ENCODE results near the gene YKT6.
"Not testable (repeated sequence)": the region's sequence is repeated elsewhere in the genome, so short reads cannot be mapped to it uniquely, and the experiment has no call there.

Gene YKT6

GRCh38 chr7:44200699-44201461, at the start of gene YKT6:
TSS of gene YKT6 (plus strand) at chr7:44200978. CDS start at chr7:44201136, 158 bp downstream.
- DNase-seq, result peak; percentile 98

GRCh38 chr7:44151956-44152355, 48.8 kb upstream of the YKT6 start:
- DNase-seq, result no peak

DNA sequence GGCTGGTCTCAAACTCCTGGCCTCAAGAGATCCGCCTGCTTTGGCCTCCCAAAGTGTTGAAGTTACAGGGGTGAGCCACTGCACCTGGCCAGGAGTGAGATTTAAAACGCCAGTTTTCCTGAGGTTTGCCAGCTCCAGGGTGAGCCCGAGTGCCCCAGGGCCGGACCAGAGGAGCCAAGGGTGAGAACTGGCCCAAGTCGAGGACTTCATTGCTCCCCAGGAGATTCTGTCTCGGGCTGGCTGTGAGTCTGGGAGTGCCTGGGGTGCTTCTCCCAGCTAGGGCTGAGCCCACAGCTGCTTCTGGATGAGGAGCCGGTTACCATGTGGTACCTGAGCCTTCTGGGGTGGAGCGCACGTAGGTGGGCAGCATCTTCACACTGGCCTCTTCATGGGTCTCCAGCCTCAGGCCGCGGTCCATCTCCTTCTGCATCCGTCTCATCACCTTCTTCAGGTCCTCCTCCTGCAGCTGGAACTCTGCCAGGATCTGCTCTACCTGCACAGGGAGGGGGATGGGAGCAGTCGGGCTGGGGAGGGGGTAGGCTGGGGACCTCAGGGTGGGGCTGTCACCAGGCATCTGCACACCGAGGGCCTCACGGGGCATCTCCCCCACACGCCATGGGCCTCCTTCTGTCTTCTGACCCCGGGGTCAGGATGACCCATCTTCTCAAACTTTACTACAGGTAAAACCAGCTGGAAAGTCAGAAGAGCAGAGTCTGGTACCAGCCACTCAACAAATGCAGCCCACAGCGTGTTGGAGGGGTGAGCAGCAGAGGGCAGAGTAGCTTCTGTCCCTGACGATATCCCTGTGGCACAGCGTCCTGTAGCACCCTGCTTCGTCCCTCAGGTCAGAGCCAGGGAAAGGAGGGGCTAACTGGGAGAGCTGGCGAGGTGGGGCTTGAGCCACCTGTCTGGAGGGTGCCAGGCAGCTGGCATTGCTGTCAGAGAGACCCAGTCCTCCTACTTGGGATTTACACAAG, 47.5 kb upstream of the YKT6 start:
- DNase-seq, result no peak

GRCh38 chr7:44153948-44154335, 46.8 kb upstream of the YKT6 start:
- DNase-seq, result no peak

GRCh38 chr7:44154703-44155102, 46.1 kb upstream of the YKT6 start:
- DNase-seq, result no peak

DNA sequence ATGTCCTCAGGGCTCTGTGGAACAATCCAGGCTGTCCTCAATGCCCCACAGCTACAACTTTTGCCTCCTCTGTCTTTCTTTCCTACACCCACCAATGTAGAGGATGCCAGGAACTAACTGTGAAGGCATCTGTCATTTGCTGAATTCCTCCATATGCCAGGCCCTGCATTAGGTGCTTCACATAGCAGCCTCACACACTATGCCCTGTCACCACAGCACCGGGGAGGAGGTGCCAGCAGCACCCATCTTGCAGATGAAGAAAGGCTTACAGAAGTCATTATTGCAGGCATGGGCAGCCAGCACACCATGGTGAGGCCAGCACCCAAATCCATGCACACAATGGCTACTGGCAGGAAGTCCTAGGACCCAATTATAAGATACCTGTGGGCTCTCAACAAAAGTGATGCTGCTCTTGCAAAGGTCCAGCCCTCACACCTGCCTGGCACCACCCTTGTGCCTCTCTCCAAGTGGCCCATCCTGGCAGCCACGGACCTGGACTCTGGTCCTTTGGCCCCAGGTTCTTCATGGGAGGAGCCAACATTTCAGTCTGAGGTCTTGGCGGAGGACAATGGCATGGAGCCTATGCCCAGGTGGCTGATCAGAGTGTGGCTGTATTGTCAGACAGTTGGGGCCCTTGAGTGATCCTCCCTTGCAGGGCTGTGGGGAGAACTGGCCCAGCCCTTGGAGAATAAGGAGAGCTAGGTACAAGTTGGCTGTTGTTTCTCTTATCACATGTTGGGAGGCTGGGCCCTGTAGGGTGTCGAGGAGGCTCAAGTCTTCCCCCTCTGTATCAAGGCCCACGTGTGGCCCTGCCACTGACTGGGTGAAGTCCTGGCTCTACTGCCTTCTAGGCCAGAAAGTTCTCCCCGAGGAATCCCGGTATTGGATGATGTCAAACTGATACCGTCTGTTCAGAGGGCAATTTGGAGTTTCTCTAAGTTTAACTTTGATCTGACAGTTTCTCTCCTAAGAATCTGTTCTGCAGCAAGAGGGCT, 45.3 kb upstream of the YKT6 start:
- no peak for DNase-seq

DNA sequence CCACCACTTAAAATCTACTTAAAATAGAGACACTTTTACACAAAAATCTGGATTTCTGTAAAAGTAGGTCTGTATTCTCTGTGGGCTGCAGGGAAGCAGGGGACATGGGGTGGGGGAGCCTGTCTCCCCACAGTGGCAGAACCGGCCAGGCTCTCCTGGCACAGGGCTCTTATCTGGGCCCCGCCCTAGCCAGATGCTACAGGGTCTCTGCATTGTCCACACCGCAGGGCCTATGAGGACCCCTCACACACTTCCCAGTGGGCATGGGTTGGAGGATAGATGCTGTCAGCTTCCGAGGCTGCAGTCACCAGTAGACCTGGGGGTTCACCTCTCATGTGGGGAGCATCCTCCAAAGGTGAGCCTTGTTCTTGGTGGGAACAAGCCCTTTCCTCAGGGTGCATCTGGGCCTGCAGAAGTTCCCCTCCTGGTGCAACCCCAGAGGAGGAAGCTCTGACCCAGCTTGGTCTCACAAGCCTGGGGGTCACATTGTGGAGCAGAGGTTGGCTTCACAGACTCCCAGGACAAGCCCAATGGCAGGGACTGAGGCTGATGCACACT, 44.2 kb upstream of the YKT6 start:
- no peak for DNase-seq

DNA sequence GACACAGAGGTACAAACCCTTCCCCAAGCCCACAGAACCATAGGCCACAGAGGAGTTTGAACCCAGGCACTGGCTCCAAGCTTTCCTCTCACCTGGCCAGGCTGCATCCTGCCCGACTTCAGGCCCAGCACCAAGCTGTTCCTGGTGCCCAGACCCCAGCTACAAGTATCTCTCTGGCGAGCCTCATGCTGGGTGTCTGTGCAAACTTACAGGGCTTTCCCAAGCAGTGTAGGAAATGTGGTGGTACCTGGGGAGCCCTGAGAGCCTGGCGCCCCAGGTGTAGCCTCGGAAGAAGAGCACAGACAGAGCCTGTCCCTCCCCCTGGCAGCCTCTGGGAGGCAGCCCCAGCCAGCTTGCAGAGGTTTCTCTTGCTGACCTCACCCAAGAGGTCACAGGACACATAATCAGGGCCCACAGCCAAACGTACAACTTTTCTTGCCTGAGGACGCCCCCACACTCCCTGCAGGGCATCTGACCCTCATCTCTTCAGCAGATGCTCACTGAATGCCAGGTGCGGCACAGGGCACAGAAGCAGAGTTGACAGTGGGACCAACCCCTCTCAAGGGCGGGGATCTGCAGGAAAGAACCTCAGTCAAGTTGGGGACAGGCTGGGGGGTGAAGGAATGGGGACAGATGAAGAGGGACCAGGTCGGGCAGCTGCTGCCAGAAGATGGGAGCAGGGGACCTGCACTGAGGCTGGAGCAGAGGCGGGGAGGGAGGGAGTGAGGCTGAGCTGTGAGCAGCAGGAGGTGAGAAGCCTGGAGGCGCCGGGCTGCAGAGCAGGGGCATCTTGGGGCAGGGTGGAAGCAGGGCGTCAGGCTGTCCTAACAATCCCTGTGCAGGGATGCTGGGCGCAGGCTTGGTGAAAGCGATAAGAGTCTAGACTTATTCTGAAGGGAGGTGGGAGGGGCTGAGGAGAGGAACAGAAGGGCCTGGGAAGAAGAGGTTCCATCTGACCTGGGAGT, 43.4 kb upstream of the YKT6 start:
- no peak for DNase-seq

DNA sequence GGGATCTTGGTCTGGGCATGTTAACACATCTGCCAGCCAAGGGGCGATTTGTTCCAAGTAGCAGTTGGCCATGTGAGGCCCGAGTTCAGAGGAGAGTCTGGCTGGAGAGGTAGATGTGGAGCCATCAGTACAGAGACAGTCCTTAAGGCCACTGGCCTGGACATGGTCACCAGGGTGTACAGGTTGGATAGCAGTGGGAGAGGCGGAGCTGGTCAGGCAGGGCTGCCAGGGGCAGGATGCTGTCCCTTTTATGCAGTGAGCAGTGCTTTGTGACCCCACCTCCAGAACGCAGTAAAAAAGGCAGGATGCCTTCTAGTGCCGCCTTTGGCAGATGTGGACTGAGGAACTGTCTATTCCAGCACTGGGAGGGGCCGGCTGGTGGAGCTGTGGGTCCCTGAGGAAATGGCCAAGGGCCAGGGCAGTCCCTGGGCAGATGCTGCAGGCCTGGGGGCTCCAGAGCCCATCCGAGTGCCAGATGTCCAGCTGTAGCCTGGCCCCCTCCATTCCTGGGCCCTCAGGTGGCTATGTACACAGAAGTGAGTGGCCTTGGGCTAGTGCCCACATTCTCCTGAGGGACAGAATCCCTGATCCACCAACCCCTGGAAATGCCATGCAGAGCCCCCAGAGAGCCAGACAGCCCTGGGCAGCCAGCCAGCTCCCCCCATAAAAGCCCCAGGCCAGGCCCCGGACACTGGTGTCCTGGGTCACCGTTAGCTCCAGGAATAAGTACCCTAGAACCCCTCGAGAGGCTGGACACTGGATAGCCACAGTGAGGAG, 42.5 kb upstream of the YKT6 start:
- no peak for DNase-seq

DNA sequence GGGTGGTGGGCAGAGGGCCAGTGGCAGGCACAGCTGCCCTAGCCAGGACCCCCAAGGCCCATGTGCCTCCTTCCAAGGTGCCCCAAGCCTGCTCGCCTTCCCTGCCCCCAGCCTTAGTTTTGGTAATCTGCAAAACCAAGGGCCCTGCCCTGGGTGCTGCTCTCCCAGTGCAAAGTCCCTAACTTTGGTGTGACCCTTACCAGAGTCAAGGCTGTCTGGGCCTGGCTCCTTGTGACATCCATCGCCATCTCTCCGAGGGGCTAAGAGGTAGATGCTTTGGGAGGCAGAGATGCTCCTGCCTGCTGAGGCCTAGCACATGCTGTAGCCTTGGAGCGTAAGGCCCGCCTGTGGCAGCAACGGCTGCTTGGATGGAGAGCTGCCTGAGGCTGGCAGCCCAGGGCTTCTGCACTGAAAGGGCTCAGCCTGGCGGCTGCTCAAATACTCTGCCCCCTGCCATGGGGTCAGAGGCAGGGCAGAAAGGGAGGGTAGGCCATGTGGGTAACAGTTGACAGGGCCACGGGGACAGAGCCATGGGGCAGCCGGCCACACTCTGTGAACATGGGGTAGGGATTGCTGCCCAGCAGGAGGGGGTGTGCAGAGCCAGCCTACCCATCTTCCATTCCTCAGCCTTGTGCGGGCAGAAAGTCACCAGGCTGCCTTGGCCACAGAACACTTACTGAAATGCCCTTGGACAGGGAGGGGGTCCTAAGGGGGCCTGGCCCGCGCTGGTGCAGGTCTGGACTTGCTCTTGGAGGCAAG, 41.7 kb upstream of the YKT6 start:
- no peak for DNase-seq

- DNase-seq, result no peak
These were observed 40.8 kb upstream of the YKT6 start for GRCh38 chr7:44159824-44160630.

DNA sequence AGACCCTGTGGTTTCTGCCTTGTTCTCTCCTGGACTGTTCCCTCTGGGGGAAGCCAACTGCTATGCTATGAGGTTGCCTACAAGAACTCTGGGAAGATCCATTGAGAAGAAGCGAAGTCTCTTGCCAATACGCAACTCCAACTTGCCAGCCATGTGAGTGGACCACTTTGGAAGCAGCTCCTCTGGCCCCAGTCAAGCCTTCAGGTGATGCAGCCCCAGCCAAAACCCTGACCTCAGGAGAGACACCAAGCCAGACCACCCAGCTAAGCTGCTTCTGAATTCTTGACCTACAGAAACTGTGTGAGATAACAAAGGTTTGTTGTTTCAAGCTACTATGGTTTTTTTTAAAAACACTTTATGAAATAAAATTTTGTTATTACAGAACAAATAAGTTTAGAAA, 39.4 kb upstream of the YKT6 start:
- no peak for DNase-seq

- DNase-seq, result no peak
These were observed 38.6 kb upstream of the YKT6 start for GRCh38 chr7:44162179-44162578.

DNA sequence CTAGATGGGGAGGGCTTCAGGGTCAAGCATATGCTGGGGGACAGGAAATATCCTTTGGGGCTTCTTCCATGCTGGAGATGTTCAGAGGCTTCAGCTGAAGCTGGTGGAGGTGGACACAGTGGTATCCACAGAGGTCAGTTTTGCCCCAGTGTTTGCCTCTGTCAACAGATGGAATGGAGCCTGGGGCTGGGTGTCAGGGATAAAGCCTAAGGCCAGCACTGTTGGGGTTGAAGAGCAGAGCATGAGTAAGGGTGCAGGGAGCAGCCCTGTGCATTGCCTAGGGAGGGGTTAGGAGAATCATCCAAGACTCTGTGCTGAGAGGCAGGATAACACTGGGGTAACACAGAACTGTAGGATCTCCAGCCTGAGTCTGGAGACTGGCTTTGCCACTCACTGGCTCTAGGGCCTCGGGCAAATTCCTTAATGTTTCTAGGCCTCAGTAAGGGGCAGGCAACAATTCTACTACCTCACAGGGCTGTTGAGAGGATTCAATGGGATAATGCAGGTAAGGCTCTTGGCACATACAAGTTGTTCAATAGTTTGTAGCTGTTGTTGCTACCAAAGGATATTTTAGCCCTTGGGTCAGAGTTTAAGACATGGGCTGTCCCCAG, 37.9 kb upstream of the YKT6 start:
- no peak for DNase-seq

GRCh38 chr7:44163591-44163990, 37.2 kb upstream of the YKT6 start:
- DNase-seq, result no peak

GRCh38 chr7:44167920-44168319, 32.9 kb upstream of the YKT6 start:
- DNase-seq, result no peak

GRCh38 chr7:44171901-44172300, 28.9 kb upstream of the YKT6 start:
- DNase-seq, result not testable (repeated sequence)

- DNase-seq, result no peak
These were observed 28.4 kb upstream of the YKT6 start for GRCh38 chr7:44172352-44172751.

Data from NCI-H2081 treated with DMSO at 0.1 percent for 48 hours (cell line).